Bronchial epithelial cell (primary cell): ENCODE data around the gene TMSB4X. TPM values are rescaled to one million over a fixed set of nuclear protein-coding genes. Genes with fewer than 3 reads are reported as not detected.

Experiments
- DNase-seq: peaks from one replicate; pipeline ENCODE4 v3.0.0-alpha.2; 2010; ENCODE audit warnings: low read depth
- FAIRE-seq: peaks from 2 replicates; lab custom pipeline; 2011; peaks lifted over from hg19 to GRCh38; lab: Jason Lieb, UNC
- H3K27me3 ChIP-seq: 2 replicates; pipeline ENCODE4 v1.5.1; 2011; ENCODE audit warnings: low read length; ENCODE audit not compliant: control insufficient read depth, insufficient read depth
- H3K36me3 ChIP-seq: 2 replicates; pipeline ENCODE4 v1.5.1; 2011; ENCODE audit warnings: low read length; ENCODE audit not compliant: control insufficient read depth, insufficient read depth
- H3K4me3 ChIP-seq: 2 replicates; pipeline ENCODE4 v1.5.1; 2011; ENCODE audit warnings: mild to moderate bottlenecking, low read depth, low read length, control low read depth
- CTCF ChIP-seq: IDR thresholded peaks from 2 replicates; pipeline ENCODE4 v1.5.1; 2011; ENCODE audit warnings: mild to moderate bottlenecking, moderate library complexity, low read length, control low read depth, inconsistent platforms; ENCODE audit not compliant: insufficient read depth, severe bottlenecking
- total RNA-seq: library from RNA; depleted of rRNA; stranded (reverse); fragments of >200 nt; gene quantifications from 2 replicates; pipeline ENCODE4 v1.2.1, GENCODE V29; 2014

The TMSB4X gene
- total RNA-seq, 1 donor from 2014 or later = 3,174 TPM

- FAIRE-seq (no peak), DNase-seq (no peak)
- H3K4me3 ChIP-seq = no peak overlapping the region
- no peaks in the 10 kb centered on the region for H3K27me3 ChIP-seq
- TF ChIP-seq CTCF = no peak
- H3K36me3 ChIP-seq = no peaks in the 10 kb centered on the region
Observed at GRCh38 chrX:12999422-12999821, 24.5 kb downstream of the TMSB4X start.

GRCh38 chrX:13000301-13000811, 25.4 kb downstream of the TMSB4X start:
- Histone ChIP-seq H3K4me3 (no peak overlapping the region), H3K36me3 (no peaks in the 10 kb centered on the region), H3K27me3 (no peaks in the 10 kb centered on the region)
- TF ChIP-seq CTCF = no peak
- FAIRE-seq = no peak
- DNase-seq = no peak

- Histone ChIP-seq H3K36me3 (no peaks in the 10 kb centered on the region), H3K4me3 (no peak overlapping the region), H3K27me3 (no peaks in the 10 kb centered on the region)
- FAIRE-seq = no peak
- peak; percentile 77 for DNase-seq
- no peak for TF ChIP-seq CTCF
Observed at GRCh38 chrX:13001097-13001496, 26.2 kb downstream of the TMSB4X start.

GRCh38 chrX:13001961-13002671, 27.2 kb downstream of the TMSB4X start:
- no peaks in the 10 kb centered on the region for H3K36me3 ChIP-seq
- FAIRE-seq = no peak

GRCh38 chrX:13005661-13006473, 31.0 kb downstream of the TMSB4X start:
- Histone ChIP-seq H3K36me3 (no peaks in the 10 kb centered on the region), H3K27me3 (no peaks in the 10 kb centered on the region), H3K4me3 (no peak overlapping the region)
- FAIRE-seq (no peak), DNase-seq (no peak)
- no peak for TF ChIP-seq CTCF

More at GRCh38 chrX:13001961-13002671, 27.2 kb downstream of the TMSB4X start:
- DNase-seq = peak; percentile 86
- H3K27me3 ChIP-seq = no peaks in the 10 kb centered on the region
- no peak for TF ChIP-seq CTCF
- H3K4me3 ChIP-seq = no peak overlapping the region
